GM12892 (cell line): ENCODE data around the gene MLPH.

Source experiments
- POLR2A ChIP-seq: IDR thresholded peaks from 2 replicates; pipeline ENCODE4 v1.6.1; 2011; ENCODE audit warnings: low read depth, low read length, control low read depth
- POLR2AphosphoS5 ChIP-seq: IDR thresholded peaks from 2 replicates; pipeline ENCODE4 v1.6.1; 2011; ENCODE audit warnings: low read depth, low read length, control low read depth

DNA sequence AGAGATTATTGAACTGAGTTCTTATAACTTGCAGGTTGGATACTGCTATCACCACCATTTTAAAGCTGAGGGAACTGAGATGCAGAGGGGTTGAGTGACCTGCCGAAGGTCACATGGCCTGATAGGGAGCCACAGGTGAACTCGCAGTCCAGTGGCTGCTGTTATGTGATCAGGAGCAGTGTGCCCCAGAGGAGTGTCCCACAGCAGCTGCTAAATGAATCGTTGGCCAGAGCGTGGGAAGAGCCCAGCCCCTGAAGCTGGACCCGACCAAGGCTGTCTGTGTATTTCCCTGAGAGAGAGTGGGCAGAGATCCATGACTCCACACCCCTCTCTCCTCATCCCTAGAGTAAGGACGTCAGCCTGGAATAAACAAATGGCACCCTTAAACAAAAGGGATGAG, 52.6 kb downstream of the MLPH start:
- no peak for TF ChIP-seq POLR2A
- TF ChIP-seq POLR2AphosphoS5, result no peak
